Breast epithelium (tissue), 4 donors: ENCODE measurements around the gene TMEM203. TPM values are rescaled to one million over a fixed set of nuclear protein-coding genes. Genes with fewer than 3 reads are reported as not detected.

Experiments
- DNase-seq, 2 donors: peaks; one replicate each; pipeline ENCODE4 v3.0.0-alpha.2; 2019; ENCODE audit warnings: low spot score in 2 of 2
- H3K27ac ChIP-seq, 2 donors: fragments of 200-600 bp; sonication (generic) in 1 of 2; one replicate each; pipeline ENCODE4 v1.5.1; 2016 to 2019; ENCODE audit warnings: mild to moderate bottlenecking in 1 of 2
- H3K27me3 ChIP-seq, 2 donors: fragments of 200-600 bp; sonication (generic) in 1 of 2; one replicate each; pipeline versions ENCODE4 v1.5.1 to v1.6.0; 2017 to 2019; ENCODE audit warnings: control low read depth in 1 of 2, mild to moderate bottlenecking in 1 of 2
- H3K36me3 ChIP-seq: fragments of 200-600 bp; one replicate; pipeline ENCODE4 v1.5.1; 2019
- H3K4me1 ChIP-seq, 2 donors: fragments of 200-600 bp; sonication (generic); one replicate each; pipeline ENCODE4 v1.5.1; 2016 to 2019; ENCODE audit warnings: control low read depth in 1 of 2
- H3K4me3 ChIP-seq, 3 donors: fragments of 200-600 bp; sonication (generic); 1 replicate in 2 of 3; 2 replicates in 1 of 3; pipeline ENCODE4 v1.5.1; 2016 to 2019; ENCODE audit warnings: mild to moderate bottlenecking in 3 of 3, moderate library complexity in 2 of 3
- H3K9me3 ChIP-seq, 2 donors: fragments of 200-600 bp; sonication (generic) in 1 of 2; one replicate each; pipeline ENCODE4 v1.5.1; 2016 to 2019; ENCODE audit warnings: control low read depth in 1 of 2
- POLR2A ChIP-seq: fragments of 450-650 bp; IDR thresholded peaks from one replicate; pipeline ENCODE4 v1.6.1; 2016; ENCODE audit warnings: antibody characterized with exemption, mild to moderate bottlenecking, moderate library complexity
- POLR2AphosphoS5 ChIP-seq, 3 donors: sonication (generic); formaldehyde crosslinking; IDR thresholded peaks; one replicate each; pipeline ENCODE4 v1.6.1; 2017; ENCODE audit warnings: antibody characterized with exemption in 3 of 3
- intact Hi-C: fragments of 100-400 bp; cut with DNase I; formaldehyde crosslinking; loops from one replicate; pipeline ENCODE4 v1.15.1; 2023; ENCODE audit warnings: low total_unique reads
- total RNA-seq, 3 donors: library from RNA; depleted of rRNA; stranded (reverse); fragments of >200 nt; gene quantifications; one replicate each; pipeline ENCODE4 v1.1.0, GENCODE V29; 2016
- TF ChIP-seq, protein P1 (sequence below), 3 donors: fragments of 450-650 bp; IDR thresholded peaks; one replicate each; pipeline ENCODE4 v1.5.1; 2016 to 2017; ENCODE audit warnings: antibody characterized with exemption in 3 of 3, mild to moderate bottlenecking in 3 of 3, moderate library complexity in 3 of 3

TMEM203 gene
- total RNA-seq, 3 donors from 2014 or later = 26.5 to 36.6 (median 26.6) TPM

- H3K27me3 ChIP-seq = peaks cover 27 to 80% of the 10 kb centered on the region in 2 donors
- no peak overlapping the region for H3K27ac ChIP-seq
- TF ChIP-seq, protein P1, sequence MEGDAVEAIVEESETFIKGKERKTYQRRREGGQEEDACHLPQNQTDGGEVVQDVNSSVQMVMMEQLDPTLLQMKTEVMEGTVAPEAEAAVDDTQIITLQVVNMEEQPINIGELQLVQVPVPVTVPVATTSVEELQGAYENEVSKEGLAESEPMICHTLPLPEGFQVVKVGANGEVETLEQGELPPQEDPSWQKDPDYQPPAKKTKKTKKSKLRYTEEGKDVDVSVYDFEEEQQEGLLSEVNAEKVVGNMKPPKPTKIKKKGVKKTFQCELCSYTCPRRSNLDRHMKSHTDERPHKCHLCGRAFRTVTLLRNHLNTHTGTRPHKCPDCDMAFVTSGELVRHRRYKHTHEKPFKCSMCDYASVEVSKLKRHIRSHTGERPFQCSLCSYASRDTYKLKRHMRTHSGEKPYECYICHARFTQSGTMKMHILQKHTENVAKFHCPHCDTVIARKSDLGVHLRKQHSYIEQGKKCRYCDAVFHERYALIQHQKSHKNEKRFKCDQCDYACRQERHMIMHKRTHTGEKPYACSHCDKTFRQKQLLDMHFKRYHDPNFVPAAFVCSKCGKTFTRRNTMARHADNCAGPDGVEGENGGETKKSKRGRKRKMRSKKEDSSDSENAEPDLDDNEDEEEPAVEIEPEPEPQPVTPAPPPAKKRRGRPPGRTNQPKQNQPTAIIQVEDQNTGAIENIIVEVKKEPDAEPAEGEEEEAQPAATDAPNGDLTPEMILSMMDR (IDR thresholded peaks at IDR 0.05) = no peak
- TF ChIP-seq POLR2AphosphoS5 (IDR thresholded peaks at IDR 0.05) (no peak), POLR2A (no peak)
- H3K36me3 ChIP-seq = no peaks in the 10 kb centered on the region
- no peak for DNase-seq
- H3K9me3 ChIP-seq = no peaks in the 10 kb centered on the region
- no peak overlapping the region for H3K4me3 ChIP-seq
- H3K4me1 ChIP-seq = peaks cover 0 to 13% of the 10 kb centered on the region in 2 donors
- intact Hi-C loops = loop anchor here (10.0 kb wide), 1 partner anchor 117 kb away; the partner anchor contains the start of gene DPP7
Measured at GRCh38 chr9:137232101-137232500, 26.7 kb upstream of the TMEM203 start.

DNA sequence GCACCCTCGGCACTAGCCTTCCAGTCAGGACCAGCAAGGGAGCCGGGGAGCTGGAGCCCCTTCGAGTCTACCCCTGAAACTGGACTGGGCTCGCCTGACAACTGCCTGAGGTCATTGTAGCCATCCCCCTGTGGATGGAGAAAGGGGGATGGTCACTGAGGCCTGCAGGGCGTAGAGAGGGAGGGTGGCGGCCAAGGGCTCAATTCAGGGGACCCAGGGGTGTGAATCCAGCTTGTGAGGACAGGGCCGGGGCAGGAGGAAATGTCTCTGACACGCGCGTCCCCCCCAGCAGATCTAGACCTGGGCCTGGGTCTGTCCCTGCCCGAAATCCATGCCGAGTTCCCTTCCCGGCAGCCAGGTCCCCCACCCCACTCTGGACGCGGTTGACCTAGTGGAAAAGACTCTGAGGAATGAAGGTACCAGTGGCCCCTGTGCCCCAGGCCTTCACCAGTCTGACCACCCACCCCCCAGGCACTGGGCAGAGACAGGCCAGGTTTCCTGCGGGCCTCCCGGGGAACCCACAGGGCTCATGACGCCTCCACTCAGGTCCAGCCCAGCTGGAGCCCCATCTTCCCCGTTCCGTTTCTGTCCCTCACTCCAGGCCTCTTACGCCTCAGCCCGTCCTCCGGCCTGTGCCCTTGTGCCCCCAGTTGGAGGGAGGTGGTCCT, 26.1 kb upstream of the TMEM203 start:
- Histone ChIP-seq H3K27me3 (peaks cover 27 to 80% of the 10 kb centered on the region in 2 donors), H3K27ac (no peak overlapping the region), H3K36me3 (no peaks in the 10 kb centered on the region), H3K4me1 (peaks cover 0 to 10% of the 10 kb centered on the region in 2 donors), H3K4me3 (no peak overlapping the region), H3K9me3 (no peaks in the 10 kb centered on the region)
- intact Hi-C loops = loop anchor here (10.0 kb wide), 1 partner anchor 117 kb away; the partner anchor contains the start of gene DPP7
- TF ChIP-seq, protein P1 (IDR thresholded peaks at IDR 0.05) = no peak
- TF ChIP-seq POLR2A (no peak), POLR2AphosphoS5 (IDR thresholded peaks at IDR 0.05) (no peak)
- DNase-seq = no peak

- no peak for DNase-seq
- no peak for TF ChIP-seq POLR2A
- no peak for TF ChIP-seq POLR2AphosphoS5 (IDR thresholded peaks at IDR 0.05)
- TF ChIP-seq, protein P1 (IDR thresholded peaks at IDR 0.05) = no peak
- Histone ChIP-seq H3K9me3 (no peaks in the 10 kb centered on the region), H3K27ac (no peak within 1 kb of the TSS), H3K4me1 (peaks cover 0 to 7% of the 10 kb centered on the region in 2 donors), H3K27me3 (peaks cover 27 to 79% of the 10 kb centered on the region in 2 donors), H3K36me3 (no peaks in the 10 kb centered on the region), H3K4me3 (no peak within 1 kb of the TSS)
- intact Hi-C loops = loop anchor here (10.0 kb wide), 1 partner anchor 116 kb away; the partner anchor contains the start of gene DPP7
Measured at GRCh38 chr9:137230705-137231371, 25.4 kb upstream of the TMEM203 start, which contains the start of gene SLC34A3. Gene SLC34A3 (plus strand): TSS chr9:137230901. CDS start chr9:137231703, 802 bp downstream.

DNA sequence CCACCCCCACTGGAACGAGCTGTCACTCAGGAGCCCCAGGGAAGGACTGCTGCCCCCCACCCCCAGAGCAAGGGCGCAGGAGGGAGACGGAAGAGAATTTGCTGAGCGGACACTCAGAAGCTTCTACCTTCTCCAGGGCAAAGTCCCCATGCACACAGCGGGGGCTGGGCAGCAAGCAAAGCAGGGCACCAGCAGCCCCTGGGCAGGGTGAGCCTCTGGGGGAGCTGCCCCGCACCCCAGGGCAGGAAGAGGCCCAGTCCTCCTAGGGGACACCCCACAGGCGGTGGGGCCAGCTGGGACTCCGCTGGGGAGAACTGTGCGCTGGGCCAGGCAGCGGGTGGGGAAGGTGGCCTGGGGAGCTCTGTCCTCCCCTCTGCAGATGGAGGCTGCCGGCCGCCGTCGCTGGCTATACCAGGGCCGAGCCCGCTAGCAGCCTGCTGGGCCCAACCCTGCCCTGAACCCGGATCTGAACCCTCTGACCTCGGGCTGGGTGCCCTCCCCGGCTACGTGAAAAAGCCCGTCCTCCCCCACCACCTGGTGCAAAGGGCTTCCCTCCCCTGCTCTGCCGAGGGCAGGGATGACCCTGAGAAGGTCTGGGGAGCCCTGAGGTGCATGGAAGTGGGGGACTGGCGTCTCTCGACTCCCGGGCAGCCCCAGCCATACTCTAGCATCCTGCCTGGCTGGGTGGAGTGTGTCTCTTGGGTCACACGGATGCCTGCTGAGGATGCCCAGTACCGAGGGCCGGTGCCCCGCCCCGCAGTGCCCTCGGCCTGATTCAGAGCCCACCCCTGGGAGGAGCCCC, 24.7 kb upstream of the TMEM203 start:
- TF ChIP-seq POLR2A (no peak), POLR2AphosphoS5 (IDR thresholded peaks at IDR 0.05) (no peak)
- TF ChIP-seq, protein P1 (IDR thresholded peaks at IDR 0.05) = no peak
- H3K4me3 ChIP-seq = no peak overlapping the region
- H3K36me3 ChIP-seq = no peaks in the 10 kb centered on the region
- peaks cover 24 to 71% of the 10 kb centered on the region in 2 donors for H3K27me3 ChIP-seq
- H3K9me3 ChIP-seq = no peaks in the 10 kb centered on the region
- intact Hi-C loops = loop anchor here (5.0 to 10.0 kb wide), 2 partner anchors 98 to 115 kb away; partner anchors contain the start of gene DPP7
- peaks cover 0 to 7% of the 10 kb centered on the region in 2 donors for H3K4me1 ChIP-seq
- no peak for DNase-seq
- H3K27ac ChIP-seq = no peak overlapping the region
